H1 (cell line): ENCODE measurements around the gene NUDT2. TPM values are rescaled to one million over a fixed set of nuclear protein-coding genes. Genes with fewer than 3 reads are reported as not detected.

Experiments
- ATF2 ChIP-seq: IDR thresholded peaks from 2 replicates; pipeline ENCODE4 v1.6.1; 2012; ENCODE audit warnings: low read length, inconsistent platforms
- BACH1 ChIP-seq: IDR thresholded peaks from 2 replicates; pipeline ENCODE4 v1.6.1; 2012; ENCODE audit warnings: low read length, improper control_type of control experiment
- CHD2 ChIP-seq: IDR thresholded peaks from 2 replicates; pipeline ENCODE4 v1.6.1; 2012; ENCODE audit warnings: low read length, improper control_type of control experiment
- CHD7 ChIP-seq: fragments of 300-600 bp; sonication (generic); IDR thresholded peaks from 2 replicates; pipeline ENCODE4 v1.7.1; 2012; ENCODE audit warnings: low read length, moderate library complexity, mild to moderate bottlenecking, inconsistent platforms; ENCODE audit not compliant: insufficient replicate concordance
- CREB1 ChIP-seq: IDR thresholded peaks from 2 replicates; pipeline ENCODE4 v1.6.1; 2012; ENCODE audit warnings: inconsistent platforms
- GTF2F1 ChIP-seq: IDR thresholded peaks from 2 replicates; pipeline ENCODE4 v1.6.1; 2012; ENCODE audit warnings: low read depth, low read length, improper control_type of control experiment, borderline replicate concordance
- JUND ChIP-seq: IDR thresholded peaks from 2 replicates; pipeline ENCODE4 v1.6.1; 2011; ENCODE audit warnings: mild to moderate bottlenecking, improper control_type of control experiment, low read length
- NRF1 ChIP-seq: IDR thresholded peaks from 2 replicates; pipeline ENCODE4 v1.6.1; 2011; ENCODE audit warnings: mild to moderate bottlenecking, low read depth, low read length, improper control_type of control experiment
- PHF8 ChIP-seq: fragments of 200-600 bp; sonication (generic); conservative IDR thresholded peaks from 2 replicates; pipeline ENCODE4 v1.7.1; 2012; ENCODE audit warnings: low read depth, mild to moderate bottlenecking, inconsistent platforms, low read length, moderate library complexity
- POLR2A ChIP-seq, 2 experiments: IDR thresholded peaks; 1 replicate in 1 of 2; 2 replicates in 1 of 2; pipeline ENCODE4 v1.6.1; 2011; ENCODE audit warnings: low read depth in 2 of 2, low read length in 2 of 2, mild to moderate bottlenecking in 2 of 2; ENCODE audit errors: control extremely low read depth in 1 of 2
- SAP30 ChIP-seq: fragments of 300-600 bp; sonication (generic); IDR thresholded peaks from 2 replicates; pipeline ENCODE4 v1.7.1; 2012; ENCODE audit warnings: low read length, moderate library complexity, mild to moderate bottlenecking, inconsistent platforms; ENCODE audit not compliant: insufficient read depth, insufficient replicate concordance
- SP4 ChIP-seq: IDR thresholded peaks from 2 replicates; pipeline ENCODE4 v1.6.1; 2012; ENCODE audit warnings: low read length, inconsistent platforms
- polyA plus RNA-seq, 7 experiments: library from polyadenylated mRNA; depleted of rRNA in 3 of 7; stranded (reverse) in 5 of 7; unstranded in 2 of 7; fragments of >200 nt in 5 of 7; fragments of 200-250 nt in 2 of 7; gene quantifications; 1 replicate in 5 of 7; 2 replicates in 1 of 7; 4 replicates in 1 of 7; pipeline versions ENCODE4 v1.2.1 to v1.2.3, GENCODE V29; 2011 to 2013; ENCODE audit warnings: missing spikeins in 2 of 7, mixed read lengths in 2 of 7
- total RNA-seq: library from RNA; stranded (reverse); fragmentation: NEBNext Ultra II Directional; extraction: Animal tissue kit (Norgen Biotek cat#: 25700); gene quantifications from 2 replicates; pipeline ENCODE4 v1.2.1, GENCODE V29; 2021

Gene NUDT2
- total and polyA plus RNA-seq, 2 of the 8 experiments (the other 6 are each of a cell fraction or from before 2014, with no cell fraction given): 16.7 to 23.7 TPM

GRCh38 chr9:34343605-34344004 lies 14.2 kb downstream of the NUDT2 start (continued):
- TF ChIP-seq CHD7 (no peak), BACH1 (no peak), JUND (no peak), POLR2A (IDR thresholded peaks at IDR 0.05; ENCODE audit: control extremely low read depth in 1 of 2, low read depth in 2 of 2, low read length in 2 of 2) (no peak), SAP30 (no peak), GTF2F1 (no peak), ATF2 (no peak), CREB1 (no peak), NRF1 (no peak), SP4 (no peak), CHD2 (no peak), PHF8 (no peak)
